Measurements from ENCODE around the gene TMEM30B.

Gene TMEM30B

GRCh38 chr14:61231810-61232209 is 49.3 kb downstream of the TMEM30B start:
- no peak for DNase-seq

- DNase-seq: no peak
Observed at GRCh38 chr14:61229981-61230380, 51.2 kb downstream of the TMEM30B start.

GRCh38 chr14:61229475-61229888 is 51.7 kb downstream of the TMEM30B start:
- no peak for DNase-seq

- no peak for DNase-seq
Observed at GRCh38 chr14:61227884-61228591, 53.1 kb downstream of the TMEM30B start.
